NCI-H1105 treated with DMSO at 0.1 percent for 48 hours (cell line): ENCODE measurements around the gene RASA1.
A peak's percentile ranks its signal among the peaks of the same experiment; 100 is the strongest.

Source experiments
- DNase-seq: peaks from one replicate; lab custom pipeline; 2025; lab: John Stamatoyannopoulos, UW

Gene RASA1

DNA sequence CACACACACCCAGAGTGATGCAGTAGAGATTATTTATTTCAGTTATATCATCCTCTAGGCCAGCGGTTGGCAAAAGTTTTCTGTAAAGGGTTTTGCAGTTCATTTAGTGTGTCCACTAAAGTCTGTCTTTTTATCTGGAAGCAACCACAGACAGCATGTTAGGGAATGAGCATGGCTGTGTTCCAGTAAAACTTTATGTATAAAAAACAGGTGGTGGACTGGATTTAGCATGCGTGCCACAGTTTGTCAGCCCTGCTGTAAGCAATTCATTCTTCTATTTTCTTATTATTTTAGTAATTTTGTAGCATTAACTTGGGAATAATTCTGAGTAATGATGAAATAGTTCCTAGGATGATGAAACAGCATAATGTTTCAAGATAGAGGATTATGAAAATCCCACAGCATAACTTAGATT, 93.4 kb downstream of the RASA1 start:
- DNase-seq = no peak

DNA sequence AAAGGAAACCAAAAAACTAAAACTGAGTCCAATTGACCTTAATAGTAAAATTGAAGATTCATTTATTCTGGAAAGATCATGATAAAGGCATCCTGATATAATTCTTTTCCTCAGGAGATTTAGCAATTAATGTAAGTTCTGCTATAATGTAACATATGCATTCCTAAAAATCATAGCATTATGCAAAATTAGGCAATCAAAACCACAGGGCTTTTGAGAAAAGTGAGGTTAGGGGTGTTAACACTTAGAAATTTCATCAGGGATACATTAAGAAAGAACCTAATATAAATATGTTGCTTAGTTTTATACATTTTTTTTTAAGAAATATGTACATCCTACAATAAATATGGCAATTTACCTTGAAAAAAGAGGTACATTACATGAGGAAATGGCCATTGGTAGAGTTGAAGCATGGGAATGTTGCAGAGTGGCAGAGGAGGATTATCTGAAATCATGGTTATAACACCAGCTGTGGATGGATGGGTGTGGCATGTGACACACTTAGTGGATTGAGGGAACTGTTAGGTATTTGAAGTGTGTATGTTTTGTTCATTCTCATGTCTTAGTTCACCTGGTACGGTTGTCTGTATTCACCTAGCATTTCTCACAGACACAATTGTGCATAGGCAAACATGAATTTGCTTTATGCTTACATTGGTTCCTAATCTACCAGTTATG, 94.0 kb downstream of the RASA1 start:
- no peak for DNase-seq

DNA sequence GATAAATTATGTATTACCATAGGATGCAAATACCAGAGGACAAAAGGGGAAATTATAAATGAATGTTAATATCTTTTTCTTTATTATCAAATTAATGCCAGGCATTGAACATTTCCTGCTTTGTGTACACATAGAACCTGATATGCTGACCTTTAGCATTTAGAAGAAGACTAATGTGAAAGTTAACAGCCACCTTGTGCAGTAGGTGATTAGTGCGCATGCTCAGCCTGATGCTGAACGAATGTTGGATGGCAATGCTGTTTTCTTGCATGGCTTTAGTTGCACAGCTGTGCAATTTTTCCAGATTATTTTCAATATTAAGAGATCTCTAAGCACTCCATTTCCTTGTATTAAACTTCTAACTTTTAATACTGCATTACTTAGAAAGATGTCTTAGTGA, 99.6 kb downstream of the RASA1 start:
- DNase-seq = no peak

DNA sequence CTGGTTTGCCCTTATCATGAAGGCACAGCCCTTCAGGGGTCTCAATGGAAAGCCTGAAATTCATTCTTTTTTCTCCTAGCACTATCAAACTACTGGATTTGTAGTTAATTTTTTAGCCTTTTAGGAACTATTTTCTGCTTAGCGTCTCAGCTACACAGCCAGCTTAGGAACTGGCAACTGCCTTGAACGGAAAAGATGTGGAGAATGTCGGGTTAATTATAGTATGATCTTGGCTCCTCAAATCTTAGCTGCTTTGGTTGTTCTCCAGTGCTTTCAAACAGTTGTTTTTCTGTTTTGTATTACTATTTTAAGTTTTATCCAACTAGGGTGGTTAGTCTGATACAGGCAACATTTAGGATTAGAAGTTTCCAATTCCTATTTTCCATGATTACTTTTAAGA, 100.9 kb downstream of the RASA1 start:
- no peak for DNase-seq

DNA sequence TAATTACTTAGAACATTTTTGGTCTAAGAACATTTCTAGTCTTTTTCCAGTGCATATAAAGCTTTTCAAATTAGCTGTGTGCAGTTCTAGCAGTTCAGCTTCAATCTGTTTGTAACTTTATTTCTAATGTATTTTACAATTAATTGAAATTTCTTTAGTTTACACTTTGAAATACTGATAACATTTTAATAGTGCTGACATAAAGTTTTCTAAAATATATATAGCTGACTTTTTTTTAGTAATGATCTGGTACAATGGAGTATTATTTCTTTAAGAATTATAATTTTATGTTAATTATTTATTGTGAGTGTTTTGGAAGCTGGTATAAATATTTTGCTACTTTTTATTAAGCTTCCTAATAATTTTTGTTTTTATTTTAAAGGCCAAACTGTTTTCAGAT, 101.7 kb downstream of the RASA1 start:
- no peak for DNase-seq

DNA sequence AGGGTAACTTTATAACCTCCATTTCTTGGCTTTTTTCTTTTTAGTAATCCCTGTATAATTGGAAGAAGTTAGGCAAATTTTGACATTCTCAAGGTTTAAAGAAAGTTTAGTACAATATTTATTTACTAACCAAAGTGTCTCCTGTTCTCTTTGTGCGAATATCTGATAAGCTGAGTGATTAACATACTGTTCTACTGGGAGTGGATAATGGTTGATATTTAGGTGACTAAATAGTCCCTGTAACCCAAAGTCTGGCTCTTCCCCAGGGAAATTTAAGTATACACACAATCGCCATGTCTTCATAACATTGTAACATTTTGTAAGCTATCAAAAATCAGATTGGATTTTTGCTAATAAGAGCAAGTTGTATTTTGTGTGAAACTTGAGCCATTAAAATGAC, 105.0 kb downstream of the RASA1 start:
- no peak for DNase-seq

DNA sequence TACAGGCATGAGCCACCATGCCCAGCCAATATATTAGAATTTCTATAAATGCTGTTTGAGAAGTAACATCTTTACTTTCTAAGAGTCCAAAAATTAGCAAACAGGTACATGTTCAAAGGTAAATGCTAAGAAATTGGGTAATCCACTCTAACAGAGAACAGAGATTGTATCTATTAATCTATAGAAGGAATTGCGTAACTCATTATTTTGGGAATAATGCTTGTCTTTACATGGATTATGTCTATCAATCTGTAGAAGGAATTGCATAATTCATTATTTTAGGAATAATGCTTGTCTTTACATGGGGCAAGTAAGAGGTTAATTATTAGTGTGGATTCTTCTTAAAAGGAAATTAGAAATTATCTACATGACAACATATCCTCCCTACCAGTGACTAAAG, 114.5 kb downstream of the RASA1 start:
- DNase-seq = no peak

DNA sequence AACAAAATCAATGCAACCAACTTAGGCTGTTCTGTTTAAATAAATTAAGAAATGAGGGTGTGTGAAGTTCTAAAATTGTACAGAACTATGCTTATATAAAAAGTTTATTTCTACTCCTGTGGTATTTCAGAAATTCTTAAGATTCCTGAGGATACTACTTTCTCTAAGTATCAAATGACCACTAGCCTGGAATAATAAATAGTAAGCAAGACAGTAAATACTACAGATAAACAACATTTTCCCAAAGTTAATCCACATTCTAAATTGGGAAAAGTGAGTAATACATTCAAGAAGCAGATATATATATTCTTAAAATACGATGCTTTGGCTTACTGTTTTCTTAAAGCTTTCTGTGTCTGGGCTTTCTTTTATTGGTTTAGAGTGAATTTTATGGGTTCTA, 115.5 kb downstream of the RASA1 start:
- DNase-seq = no peak

DNA sequence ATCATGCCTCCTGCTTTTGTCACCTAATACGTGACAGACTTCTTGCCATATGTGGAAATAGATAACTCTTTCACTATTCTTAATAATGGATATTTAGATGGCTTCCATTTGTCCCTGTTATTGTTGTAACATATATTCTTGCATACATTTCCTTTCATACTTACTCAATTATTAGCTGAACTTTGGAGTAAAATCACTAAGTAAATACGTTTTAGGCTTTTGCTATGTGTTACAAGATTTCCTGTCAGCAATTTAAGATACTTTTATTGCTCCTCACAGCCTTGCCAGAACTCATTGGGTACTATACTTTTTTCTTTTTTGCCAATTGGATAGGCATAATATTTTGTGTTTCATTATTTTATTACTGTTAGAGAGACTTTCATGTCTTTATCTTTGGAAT, 118.1 kb downstream of the RASA1 start:
- DNase-seq = no peak

DNA sequence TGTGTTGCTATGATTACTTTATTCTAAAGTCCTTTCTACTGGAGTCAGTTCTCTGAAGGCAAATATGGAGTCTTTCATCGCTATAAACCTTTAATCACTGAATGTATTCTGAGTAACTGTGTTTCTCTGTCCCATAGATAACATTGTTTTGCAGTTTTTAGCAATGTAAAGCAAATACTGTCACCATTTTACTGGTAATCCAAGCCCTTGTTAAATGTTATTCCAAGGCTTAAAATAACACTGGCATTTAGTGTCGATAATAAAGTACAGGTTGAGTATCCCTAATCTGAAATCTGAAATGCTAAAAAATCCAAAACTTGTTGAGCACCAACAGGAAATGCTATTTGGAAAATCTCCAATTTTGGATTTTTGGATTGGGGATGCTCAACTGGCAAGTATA, 120.4 kb downstream of the RASA1 start:
- DNase-seq = no peak

DNA sequence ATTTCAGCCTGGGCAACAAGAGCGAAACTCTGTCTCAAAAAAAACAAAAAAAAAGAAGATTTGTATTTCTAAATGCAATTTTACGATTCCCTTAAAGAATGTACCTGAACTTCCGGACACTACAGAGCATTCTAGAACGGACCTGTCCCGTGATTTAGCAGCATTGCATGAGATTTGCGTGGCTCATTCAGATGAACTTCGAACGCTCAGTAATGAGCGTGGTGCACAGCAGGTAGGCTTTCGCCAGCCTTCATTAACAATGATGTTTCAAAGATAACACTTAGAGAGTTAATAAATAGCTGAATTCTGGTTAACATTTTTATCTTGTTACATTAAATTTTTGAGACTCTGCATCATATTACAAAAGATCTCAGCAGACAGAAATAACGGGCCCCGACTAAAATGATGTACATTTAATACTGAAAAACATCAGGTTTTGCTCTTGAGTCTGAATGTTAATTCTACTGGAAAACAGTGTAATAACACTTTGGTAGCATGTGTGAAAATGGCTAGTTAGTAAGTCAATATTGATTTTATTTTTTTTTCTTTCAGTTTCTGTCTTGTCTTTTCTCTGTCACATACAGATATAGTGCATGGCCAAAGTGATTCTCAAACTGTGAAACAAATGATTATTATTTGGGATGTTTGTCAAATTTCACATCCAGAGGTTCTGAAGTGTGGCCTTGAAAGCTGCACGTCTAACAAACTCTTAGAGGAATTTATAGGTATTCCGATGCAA, 121.8 kb downstream of the RASA1 start:
- no peak for DNase-seq

DNA sequence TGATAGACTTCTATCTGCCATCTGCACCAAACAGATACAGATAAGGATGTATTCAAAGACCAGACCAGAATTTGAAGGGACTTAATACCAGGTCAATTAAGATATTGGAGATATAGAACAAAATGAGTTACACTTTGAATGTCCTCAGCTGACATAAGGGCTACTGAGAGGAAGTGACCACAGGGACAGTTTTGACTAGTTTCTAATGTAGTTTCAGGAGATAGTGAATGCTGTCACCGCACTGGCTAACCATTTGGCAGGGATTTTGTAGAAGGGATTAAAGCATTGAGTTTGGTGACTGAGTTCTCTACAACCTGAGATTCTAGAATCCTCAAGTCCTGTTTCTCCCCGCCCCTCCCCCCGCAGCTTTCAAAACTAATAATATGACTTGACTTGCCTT, 122.4 kb downstream of the RASA1 start:
- DNase-seq = no peak

DNA sequence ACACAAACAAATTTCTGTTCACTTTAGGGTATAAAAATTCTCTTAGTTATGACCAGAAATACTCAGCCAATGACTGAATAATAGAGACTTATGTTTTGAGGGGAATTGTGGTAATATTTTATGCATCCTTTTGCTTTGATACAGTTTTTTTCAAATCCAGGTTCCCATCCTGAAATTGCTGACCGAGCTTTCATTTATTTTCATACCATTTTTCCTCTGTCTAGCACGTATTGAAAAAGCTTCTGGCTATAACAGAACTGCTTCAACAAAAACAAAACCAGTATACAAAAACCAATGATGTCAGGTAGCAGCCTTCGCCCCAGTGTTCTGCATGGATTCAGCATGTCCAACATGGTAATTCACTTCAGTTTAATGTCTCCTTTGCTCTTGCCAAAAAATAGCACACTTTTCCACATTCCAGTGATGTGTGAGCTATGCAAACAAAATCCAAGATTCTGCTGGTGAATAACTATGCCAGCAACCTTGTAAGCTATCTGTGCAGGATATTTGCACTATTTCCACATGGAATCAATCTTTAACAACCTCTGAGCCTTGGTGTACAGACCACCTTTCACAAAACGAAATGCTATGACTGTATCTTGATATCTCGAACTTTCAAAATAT, 123.0 kb downstream of the RASA1 start:
- no peak for DNase-seq

DNA sequence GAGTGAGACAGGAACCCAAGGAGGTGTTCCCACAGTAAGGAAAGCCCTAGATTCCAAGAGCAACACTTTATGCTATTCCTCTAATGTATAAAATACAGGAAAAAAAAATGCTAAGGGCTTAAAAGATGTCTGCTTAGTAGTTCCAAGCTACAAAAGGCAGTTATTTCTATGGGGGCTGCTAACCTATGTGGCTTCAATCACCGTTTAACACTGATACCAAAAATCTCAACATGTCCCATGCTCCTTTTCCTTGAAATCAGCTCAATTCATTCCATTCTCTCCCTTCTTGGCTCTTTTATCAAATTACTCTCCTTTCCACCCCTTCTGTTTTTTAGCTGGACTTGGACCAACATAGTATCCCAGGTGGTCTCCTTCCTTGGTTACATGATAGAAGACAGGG, 124.5 kb downstream of the RASA1 start:
- DNase-seq = no peak

DNA sequence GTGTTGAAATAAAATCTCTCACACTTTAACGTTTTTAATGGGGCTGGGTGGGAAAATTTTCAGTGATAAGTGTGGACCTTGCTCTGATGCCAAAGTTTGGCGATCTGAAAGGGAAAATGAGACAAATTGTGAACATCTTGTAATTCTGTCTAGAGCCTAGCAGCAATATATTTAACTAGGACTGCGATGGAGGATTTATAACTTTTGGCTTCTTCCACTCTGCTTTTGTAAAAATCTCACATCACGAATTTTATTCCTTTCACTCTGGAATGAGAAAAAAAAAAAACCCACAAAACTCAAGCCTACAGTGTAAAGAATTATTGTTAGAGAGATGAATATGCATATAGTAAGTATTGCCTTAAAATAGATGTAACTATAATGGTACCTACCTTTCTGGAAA, 125.1 kb downstream of the RASA1 start:
- no peak for DNase-seq

DNA sequence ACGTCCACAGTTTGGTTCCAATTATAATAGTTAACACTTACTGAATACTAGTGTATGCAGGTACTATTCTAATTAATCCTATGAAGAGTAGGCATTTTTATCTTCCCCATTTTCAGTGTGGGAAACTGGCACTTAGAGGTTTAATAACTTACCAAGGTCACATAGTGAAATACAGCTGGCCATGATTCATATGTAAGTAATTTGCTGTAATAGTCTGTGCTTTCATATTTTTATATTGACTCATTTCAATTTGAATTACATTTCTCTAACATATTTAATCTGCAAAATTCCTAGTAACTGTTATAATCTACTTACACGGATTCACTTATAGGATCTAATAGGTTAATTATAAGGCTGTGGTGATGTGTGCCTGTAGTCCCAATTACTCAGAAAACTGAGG, 125.6 kb downstream of the RASA1 start:
- DNase-seq = no peak

DNA sequence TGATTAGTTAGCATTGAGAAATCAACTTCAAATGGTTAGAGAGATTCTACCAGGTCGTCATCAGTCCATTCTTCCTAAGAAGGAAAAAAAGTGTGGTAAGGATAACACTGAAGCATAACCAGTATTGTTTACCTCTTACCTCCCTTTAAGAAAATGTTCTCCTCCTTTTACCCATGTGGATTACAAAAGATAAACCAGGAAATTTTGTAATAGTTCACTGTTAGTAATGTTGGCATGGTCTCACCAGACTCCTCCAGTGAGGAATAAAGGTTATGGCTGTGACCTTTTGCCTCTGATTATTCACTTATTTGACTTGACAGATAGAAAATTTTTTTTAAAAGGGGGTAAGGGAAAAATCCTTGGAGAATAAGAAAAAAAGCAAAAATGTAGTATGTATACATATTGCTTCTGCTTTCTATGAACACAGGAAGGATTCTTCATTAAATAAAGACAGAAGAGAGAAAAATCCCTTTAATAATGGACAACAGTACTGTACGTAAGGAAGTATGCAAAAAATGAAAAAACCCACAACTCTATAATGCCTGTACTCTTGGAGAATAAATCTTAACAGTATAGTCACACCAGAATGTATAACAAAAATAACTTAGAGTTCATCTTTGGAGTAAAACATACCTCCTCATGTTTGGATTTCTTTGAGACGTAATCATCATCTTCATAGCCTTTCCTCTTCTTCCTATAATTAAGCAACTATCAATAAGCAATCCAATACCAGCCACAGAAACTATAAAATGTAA, 126.9 kb downstream of the RASA1 start:
- DNase-seq = no peak

DNA sequence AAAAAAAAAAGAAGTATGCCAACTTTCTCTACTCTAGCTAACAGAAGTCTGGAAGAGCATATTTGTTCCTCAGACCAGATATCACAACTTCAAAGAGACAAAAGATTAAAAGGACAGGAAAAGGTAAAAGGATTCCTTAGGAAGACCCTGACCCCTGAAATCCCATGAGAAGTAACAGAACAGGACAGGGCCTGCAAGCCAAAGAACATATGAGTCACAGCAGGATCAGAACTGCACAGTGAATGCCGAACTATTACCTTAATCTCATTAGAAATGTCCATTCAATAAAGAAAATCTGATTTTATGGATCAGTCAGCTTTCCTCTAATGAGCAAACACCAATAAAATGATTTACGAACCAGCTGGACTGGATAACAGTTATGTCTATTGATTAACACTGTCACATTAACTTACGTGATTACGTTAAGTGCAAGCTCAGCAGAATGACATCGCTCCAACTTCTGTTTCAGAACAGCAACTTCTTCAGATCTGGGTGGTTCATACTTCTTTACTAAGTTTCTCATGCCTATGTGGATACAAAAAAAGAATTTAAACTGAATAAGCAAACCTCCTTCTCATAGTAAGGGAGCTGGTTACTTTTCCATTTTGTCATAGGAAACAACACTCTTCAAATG, 131.4 kb downstream of the RASA1 start:
- no peak for DNase-seq

DNA sequence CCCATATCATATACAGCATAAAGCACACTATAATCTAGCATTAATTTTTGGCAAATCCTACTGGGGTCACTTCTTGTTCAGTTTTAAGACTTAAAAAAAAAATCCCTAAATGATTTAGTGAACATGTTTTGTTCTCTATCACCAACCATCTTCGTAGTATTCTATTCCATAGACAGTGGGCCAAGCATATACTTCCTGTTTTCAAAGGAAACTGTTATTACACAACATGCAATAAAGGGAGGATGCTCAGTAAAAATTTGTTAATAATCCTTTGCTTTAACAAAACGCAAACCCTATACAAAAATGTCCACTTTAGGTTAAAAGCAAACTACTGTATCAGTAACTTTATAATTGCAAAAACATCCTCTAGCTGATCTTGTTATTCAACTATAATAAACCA, 132.0 kb downstream of the RASA1 start:
- DNase-seq = no peak

DNA sequence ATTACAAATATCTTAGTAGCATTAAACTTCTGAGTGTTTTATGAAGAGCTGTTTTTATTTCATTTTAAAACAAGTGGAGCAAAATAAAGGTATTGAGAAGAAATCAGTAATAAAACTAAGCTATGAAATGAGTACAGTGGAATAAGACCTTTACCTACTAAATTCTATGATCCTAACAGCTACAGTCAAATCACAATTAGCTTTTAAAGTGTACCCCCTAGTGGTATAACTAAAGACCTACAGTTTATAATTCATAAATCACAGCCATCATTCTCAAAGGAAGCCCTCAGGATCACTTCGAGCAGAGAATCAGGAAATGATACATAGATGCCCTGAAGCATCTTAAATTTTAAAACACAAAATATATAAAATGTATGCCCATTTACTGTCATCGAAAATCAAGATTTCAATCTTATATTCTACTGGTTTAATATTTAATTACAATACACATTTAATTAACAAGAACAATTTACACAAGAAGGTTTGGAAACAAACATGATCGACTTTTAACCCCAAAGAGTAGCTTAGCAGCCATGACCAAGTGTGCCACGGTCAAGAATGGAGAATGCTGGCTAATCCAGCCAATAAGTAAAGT, 132.7 kb downstream of the RASA1 start:
- peak; percentile 37 for DNase-seq

DNA sequence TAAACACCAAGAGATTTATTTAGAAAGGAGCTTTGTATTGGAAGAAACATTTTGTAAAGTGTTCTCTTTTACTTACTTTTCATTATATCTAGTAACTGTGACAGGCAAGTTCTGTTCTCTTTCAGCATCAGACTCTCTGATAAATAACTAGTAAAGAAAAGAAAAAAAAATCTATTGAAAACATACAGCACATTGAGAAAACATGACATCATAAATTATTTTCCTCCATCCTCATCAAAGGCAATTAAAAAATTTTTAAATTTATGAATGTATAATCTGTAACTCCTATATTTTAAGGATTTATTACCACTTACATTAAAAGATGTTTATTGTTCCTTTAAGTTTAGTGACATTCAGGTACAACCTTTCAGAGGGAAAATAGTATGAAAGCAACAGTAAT, 133.9 kb downstream of the RASA1 start:
- no peak for DNase-seq

DNA sequence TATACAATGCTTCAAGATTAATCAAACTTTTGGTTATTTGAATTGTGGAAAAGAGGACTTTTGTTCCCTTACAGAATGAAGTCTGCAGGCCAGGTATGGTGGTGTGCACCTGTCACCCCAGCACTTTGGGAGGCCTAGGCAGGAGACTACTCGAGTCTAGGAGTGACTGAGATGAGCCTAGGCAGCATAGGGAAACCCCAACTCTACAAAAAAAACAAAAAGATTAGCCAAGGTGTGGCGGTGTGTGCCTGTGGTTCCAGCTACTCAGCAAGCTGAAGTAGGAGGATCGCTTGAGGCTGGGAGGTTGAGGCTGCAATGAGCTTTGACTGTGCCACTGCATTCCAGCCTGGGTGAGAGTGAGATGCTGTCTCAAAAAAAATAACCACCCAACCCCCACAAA, 135.7 kb downstream of the RASA1 start:
- DNase-seq = no peak
